ENCODE data around the gene ENHO.

- TF ChIP-seq POLR2A (IDR thresholded peaks at IDR 0.05) = no peak
- no peak for TF ChIP-seq CTCF (IDR thresholded peaks at IDR 0.05)
Observed at GRCh38 chr9:34515959-34516358, 6.8 kb downstream of the ENHO start.
